Natural killer cell (primary cell): ENCODE results near the gene RASGEF1C. TPM values are rescaled to one million over a fixed set of nuclear protein-coding genes. Genes with fewer than 3 reads are reported as not detected.

Experiments
- ATAC-seq, 3 donors: fragments of 150-1000 bp in 2 of 3; fragments of 200-7000 bp in 1 of 3; cut with Tn5 transposase; 1 replicate in 1 of 3; 2 replicates in 2 of 3; pipeline ENCODE4 v1.10.0; 2021; ENCODE audit warnings: mild to moderate bottlenecking in 2 of 3, moderate library complexity in 2 of 3
- DNase-seq, 2 donors: peaks; one replicate each; pipeline versions ENCODE4 v3.0.0 to v3.0.0-alpha.2; 2013 to 2021; ENCODE audit warnings: mixed read lengths in 1 of 2
- H3K27ac ChIP-seq: one replicate; pipeline ENCODE4 v1.5.1; 2013; ENCODE audit warnings: mild to moderate bottlenecking, low read length
- H3K27me3 ChIP-seq: one replicate; pipeline ENCODE4 v1.6.1; 2013; ENCODE audit warnings: low read length; ENCODE audit not compliant: control insufficient read depth, insufficient read depth
- H3K36me3 ChIP-seq: one replicate; pipeline ENCODE4 v1.6.1; 2013; ENCODE audit warnings: low read length; ENCODE audit not compliant: control insufficient read depth, insufficient read depth
- H3K4me1 ChIP-seq: one replicate; pipeline ENCODE4 v1.6.1; 2013; ENCODE audit warnings: low read length; ENCODE audit not compliant: control insufficient read depth, insufficient read depth
- H3K4me3 ChIP-seq: one replicate; pipeline ENCODE4 v1.5.1; 2013; ENCODE audit warnings: low read length
- H3K9me3 ChIP-seq: one replicate; pipeline ENCODE4 v1.6.1; 2013; ENCODE audit warnings: low read length; ENCODE audit not compliant: control insufficient read depth, insufficient read depth
- H3K27ac Mint-ChIP-seq, 2 donors: one replicate each; pipeline ENCODE4 v1.8.0; 2022; ENCODE audit warnings: mild to moderate bottlenecking in 2 of 2, mixed read lengths in 2 of 2, moderate library complexity in 1 of 2
- H3K27me3 Mint-ChIP-seq, 2 donors: one replicate each; pipeline ENCODE4 v1.8.0; 2022; ENCODE audit warnings: low read depth in 2 of 2, mixed read lengths in 2 of 2
- H3K36me3 Mint-ChIP-seq: one replicate; pipeline ENCODE4 v1.8.0; 2022; ENCODE audit warnings: mixed read lengths
- H3K4me1 Mint-ChIP-seq, 2 donors: one replicate each; pipeline ENCODE4 v1.8.0; 2022; ENCODE audit warnings: mixed read lengths in 2 of 2
- H3K4me3 Mint-ChIP-seq: one replicate; pipeline ENCODE4 v1.8.0; 2022; ENCODE audit warnings: mild to moderate bottlenecking, moderate library complexity, mixed read lengths
- H3K9me3 Mint-ChIP-seq, 2 donors: one replicate each; pipeline ENCODE4 v1.8.0; 2022; ENCODE audit warnings: mixed read lengths in 2 of 2
- CTCF ChIP-seq: fragments of 200-600 bp; IDR thresholded peaks from one replicate; pipeline ENCODE4 v1.8.0; 2022; ENCODE audit warnings: antibody characterized with exemption
- WGBS: methylation state at CpG from one replicate; pipeline ENCODE4 v1.1.7; 2013; ENCODE audit warnings: missing lambda C conversion rate; ENCODE audit not compliant: insufficient coverage; 5-methylcytosine and 5-hydroxymethylcytosine counted together
- intact Hi-C: fragments of 100-400 bp; cut with micrococcal nuclease; formaldehyde crosslinking; loops from one replicate; pipeline ENCODE4 v1.14.2; 2022
- total RNA-seq, 4 donors: library from RNA; stranded (reverse); fragments of 120-200 nt in 1 of 4; gene quantifications; one replicate each; pipeline versions ENCODE4 v1.2.3 to v1.2.4, GENCODE V29; 2013 to 2022

Gene RASGEF1C
- total RNA-seq, 3 donors from 2014 or later (not counting 1 experiment from before 2014, with no cell fraction given), result not detected

GRCh38 chr5:180194410-180195345 lies 14.3 kb downstream of the RASGEF1C start:
- Histone ChIP-seq H3K27ac (no peak overlapping the region), H3K9me3 (no peaks in the 10 kb centered on the region), H3K27me3 (no peaks in the 10 kb centered on the region), H3K36me3 (no peaks in the 10 kb centered on the region), H3K4me3 (no peak overlapping the region), H3K4me1 (no peaks in the 10 kb centered on the region)
- Mint-ChIP-seq H3K27ac (no peak overlapping the region), H3K27me3 (no peaks in the 10 kb centered on the region), H3K9me3 (no peaks in the 10 kb centered on the region), H3K4me3 (no peak overlapping the region), H3K4me1 (no peaks in the 10 kb centered on the region), H3K36me3 (no peaks in the 10 kb centered on the region)
- no peak for ATAC-seq
- WGBS, result 91% methylated on average over 34 of the region's 34 CpGs
- intact Hi-C loops, result no loop called here
- DNase-seq, result no peak
- no peak for TF ChIP-seq CTCF

- H3K27ac ChIP-seq, result no peak overlapping the region
- H3K4me3 ChIP-seq, result no peak overlapping the region
- H3K27me3 Mint-ChIP-seq, result peaks cover 4 to 8% of the 10 kb centered on the region in 2 donors
- no peaks in the 10 kb centered on the region for H3K4me1 ChIP-seq
- no peak overlapping the region for H3K27ac Mint-ChIP-seq
- H3K4me1 Mint-ChIP-seq, result no peaks in the 10 kb centered on the region
- H3K9me3 ChIP-seq, result no peaks in the 10 kb centered on the region
- WGBS, result 95% methylated on average over 24 of the region's 24 CpGs
- no peak overlapping the region for H3K4me3 Mint-ChIP-seq
- H3K9me3 Mint-ChIP-seq, result no peaks in the 10 kb centered on the region
- TF ChIP-seq CTCF, result no peak
- ATAC-seq (no peak), DNase-seq (no peak)
- no peaks in the 10 kb centered on the region for H3K27me3 ChIP-seq
- no peaks in the 10 kb centered on the region for H3K36me3 Mint-ChIP-seq
- intact Hi-C loops, result no loop called here
- no peaks in the 10 kb centered on the region for H3K36me3 ChIP-seq
Measured at GRCh38 chr5:180193749-180194375, 15.1 kb downstream of the RASGEF1C start.

GRCh38 chr5:180191716-180192115 lies 17.3 kb downstream of the RASGEF1C start:
- intact Hi-C loops, result no loop called here
- no peaks in the 10 kb centered on the region for H3K9me3 Mint-ChIP-seq
- no peak overlapping the region for H3K27ac ChIP-seq

More at GRCh38 chr5:180191716-180192115, 17.3 kb downstream of the RASGEF1C start:
- DNase-seq (no peak), ATAC-seq (no peak)
- Histone ChIP-seq H3K4me1 (no peaks in the 10 kb centered on the region), H3K36me3 (no peaks in the 10 kb centered on the region), H3K9me3 (no peaks in the 10 kb centered on the region), H3K4me3 (no peak overlapping the region), H3K27me3 (no peaks in the 10 kb centered on the region)
- H3K27ac Mint-ChIP-seq, result no peak overlapping the region
- no peaks in the 10 kb centered on the region for H3K36me3 Mint-ChIP-seq
- 76% methylated on average over 6 of the region's 6 CpGs for WGBS
- H3K4me3 Mint-ChIP-seq, result no peak overlapping the region
- peaks cover 4 to 27% of the 10 kb centered on the region in 2 donors for H3K27me3 Mint-ChIP-seq
- TF ChIP-seq CTCF, result no peak
- H3K4me1 Mint-ChIP-seq, result no peaks in the 10 kb centered on the region
